ENCODE measurements around the gene SFT2D1.

Gene SFT2D1

DNA sequence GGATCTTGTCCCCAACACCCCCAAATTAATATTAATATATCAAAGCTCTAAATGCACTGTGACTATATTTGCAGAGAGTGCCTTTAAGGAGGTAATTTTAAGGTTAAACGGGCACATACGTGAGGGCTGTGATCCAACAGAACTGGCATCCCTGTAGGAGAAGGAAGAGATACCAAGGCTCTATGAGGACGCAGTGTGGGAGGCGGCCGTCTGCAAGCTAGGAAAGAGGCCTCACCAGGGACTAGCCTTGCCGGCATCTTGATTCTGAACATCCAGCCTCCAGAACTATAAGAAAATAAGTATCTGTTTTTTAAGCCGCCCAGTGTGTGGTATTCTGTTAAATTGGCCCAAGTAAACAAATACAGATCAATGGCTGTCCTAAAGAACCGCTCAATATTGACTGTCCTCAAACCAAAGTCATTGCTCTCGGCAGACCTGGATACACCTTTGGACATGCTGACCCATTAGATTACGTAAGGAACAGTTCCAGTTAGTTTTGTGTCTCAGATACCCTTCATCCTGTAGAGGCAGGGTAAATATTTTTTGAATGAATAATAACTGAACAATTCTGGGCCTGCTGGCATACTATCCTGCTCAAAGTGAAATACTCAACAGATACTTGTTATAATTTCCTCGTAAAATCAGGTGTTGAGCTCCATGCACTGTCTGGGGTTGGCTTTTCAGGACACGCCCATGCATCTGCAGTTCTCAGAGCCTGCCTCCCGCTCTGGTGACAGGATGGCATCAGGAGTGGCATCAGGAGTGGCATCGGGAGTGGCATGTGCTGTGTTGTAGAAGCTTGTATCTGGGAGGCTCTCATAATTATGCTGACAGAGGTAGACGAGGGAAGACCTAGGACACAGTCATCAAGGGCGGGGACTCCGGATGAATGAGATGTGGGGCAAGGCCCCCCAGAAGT lies 40.5 kb downstream of the SFT2D1 start:
- DNase-seq (ENCODE audit: low read depth, low spot score): no peak
- H3K9ac ChIP-seq (ENCODE audit: insufficient read length, low read depth): no peak overlapping the region
- H3K36me3 ChIP-seq (ENCODE audit: insufficient read depth, insufficient read length, low read length): no peaks in the 10 kb centered on the region
- H3K9me3 ChIP-seq (ENCODE audit: insufficient read depth, low read length): no peaks in the 10 kb centered on the region
- H3K27me3 ChIP-seq (ENCODE audit: insufficient read depth, insufficient read length): peaks cover 21% of the 10 kb centered on the region
- TF ChIP-seq YY1 (IDR thresholded peaks at IDR 0.05; ENCODE audit: insufficient read depth, insufficient read length) (no peak), SUZ12 (IDR thresholded peaks at IDR 0.05; ENCODE audit: extremely low read depth, insufficient read depth, insufficient read length) (no peak), ZNF274 (IDR thresholded peaks at IDR 0.05; ENCODE audit: low read depth, low read length) (no peak)
- H3K4me1 ChIP-seq (ENCODE audit: insufficient read depth, insufficient read length): no peaks in the 10 kb centered on the region
- H3K4me3 ChIP-seq (ENCODE audit: insufficient read length, low read depth): no peak overlapping the region

DNA sequence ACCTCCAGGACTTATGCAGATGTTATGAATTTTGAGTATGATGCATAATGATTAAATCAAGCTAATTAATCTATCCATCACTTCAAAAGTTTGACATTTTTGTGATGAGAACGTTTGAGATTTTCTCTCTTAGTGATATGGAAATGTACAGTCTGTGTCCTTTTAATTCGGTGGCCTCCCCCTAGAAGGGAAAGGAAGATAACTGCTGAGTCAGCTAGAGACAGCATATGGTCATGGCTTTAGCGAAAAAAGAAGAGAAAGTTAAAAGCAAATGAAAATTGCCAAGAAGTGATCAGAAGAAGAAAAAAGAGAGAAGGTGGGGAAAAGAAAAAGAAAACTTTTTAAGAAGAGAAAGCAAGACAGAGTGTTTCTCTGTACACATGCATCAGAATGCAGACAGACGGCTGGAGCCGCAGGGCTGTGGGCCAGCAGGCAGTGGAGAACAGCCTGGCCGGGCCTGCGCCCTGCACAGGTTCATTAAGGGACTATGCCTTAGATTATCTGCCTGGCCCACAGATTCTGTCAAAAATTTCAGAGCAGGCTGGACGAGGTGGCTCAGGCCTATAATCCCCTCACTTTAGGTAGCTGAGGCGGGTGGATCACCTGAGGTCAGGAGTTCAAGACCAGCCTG lies 41.9 kb downstream of the SFT2D1 start:
- H3K9me3 ChIP-seq (ENCODE audit: insufficient read depth, low read length): peaks cover 11% of the 10 kb centered on the region
- H3K4me1 ChIP-seq (ENCODE audit: insufficient read depth, insufficient read length): no peaks in the 10 kb centered on the region
- DNase-seq (ENCODE audit: low read depth, low spot score): no peak
- H3K36me3 ChIP-seq (ENCODE audit: insufficient read depth, insufficient read length, low read length): no peaks in the 10 kb centered on the region
- TF ChIP-seq YY1 (IDR thresholded peaks at IDR 0.05; ENCODE audit: insufficient read depth, insufficient read length) (no peak), ZNF274 (IDR thresholded peaks at IDR 0.05; ENCODE audit: low read depth, low read length) (no peak), SUZ12 (IDR thresholded peaks at IDR 0.05; ENCODE audit: extremely low read depth, insufficient read depth, insufficient read length) (no peak)
- no peak overlapping the region for H3K4me3 ChIP-seq (ENCODE audit: insufficient read length, low read depth)
- peaks cover 7% of the 10 kb centered on the region for H3K27me3 ChIP-seq (ENCODE audit: insufficient read depth, insufficient read length)
- H3K9ac ChIP-seq (ENCODE audit: insufficient read length, low read depth): no peak overlapping the region

DNA sequence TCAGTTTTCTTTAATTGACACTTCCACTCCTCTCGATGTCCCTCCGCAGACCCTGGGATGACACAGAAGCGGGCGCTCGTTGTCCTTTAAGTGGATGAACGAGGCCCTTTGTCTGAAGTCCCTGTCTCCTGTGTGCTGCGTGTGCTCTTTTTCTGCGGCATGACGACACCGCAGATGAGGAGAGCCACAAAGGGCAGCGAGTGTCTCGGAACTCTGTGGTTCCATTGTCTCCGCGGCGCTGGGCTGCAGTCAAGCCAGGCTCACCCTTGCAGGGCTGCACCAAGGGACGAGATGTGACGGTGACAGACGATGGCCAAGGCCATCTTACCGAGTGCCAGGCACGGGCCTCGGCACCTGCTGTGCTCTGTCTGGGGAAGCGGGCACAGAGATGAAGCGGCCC lies 44.7 kb downstream of the SFT2D1 start:
- no peak for DNase-seq (ENCODE audit: low read depth, low spot score)
- Histone ChIP-seq H3K9ac (ENCODE audit: insufficient read length, low read depth) (no peak overlapping the region), H3K36me3 (ENCODE audit: insufficient read depth, insufficient read length, low read length) (no peaks in the 10 kb centered on the region), H3K4me1 (ENCODE audit: insufficient read depth, insufficient read length) (no peaks in the 10 kb centered on the region), H3K9me3 (ENCODE audit: insufficient read depth, low read length) (peaks cover 15% of the 10 kb centered on the region), H3K4me3 (ENCODE audit: insufficient read length, low read depth) (no peak overlapping the region), H3K27me3 (ENCODE audit: insufficient read depth, insufficient read length) (no peaks in the 10 kb centered on the region)
- TF ChIP-seq YY1 (IDR thresholded peaks at IDR 0.05; ENCODE audit: insufficient read depth, insufficient read length) (no peak), ZNF274 (IDR thresholded peaks at IDR 0.05; ENCODE audit: low read depth, low read length) (no peak), SUZ12 (IDR thresholded peaks at IDR 0.05; ENCODE audit: extremely low read depth, insufficient read depth, insufficient read length) (no peak)

DNA sequence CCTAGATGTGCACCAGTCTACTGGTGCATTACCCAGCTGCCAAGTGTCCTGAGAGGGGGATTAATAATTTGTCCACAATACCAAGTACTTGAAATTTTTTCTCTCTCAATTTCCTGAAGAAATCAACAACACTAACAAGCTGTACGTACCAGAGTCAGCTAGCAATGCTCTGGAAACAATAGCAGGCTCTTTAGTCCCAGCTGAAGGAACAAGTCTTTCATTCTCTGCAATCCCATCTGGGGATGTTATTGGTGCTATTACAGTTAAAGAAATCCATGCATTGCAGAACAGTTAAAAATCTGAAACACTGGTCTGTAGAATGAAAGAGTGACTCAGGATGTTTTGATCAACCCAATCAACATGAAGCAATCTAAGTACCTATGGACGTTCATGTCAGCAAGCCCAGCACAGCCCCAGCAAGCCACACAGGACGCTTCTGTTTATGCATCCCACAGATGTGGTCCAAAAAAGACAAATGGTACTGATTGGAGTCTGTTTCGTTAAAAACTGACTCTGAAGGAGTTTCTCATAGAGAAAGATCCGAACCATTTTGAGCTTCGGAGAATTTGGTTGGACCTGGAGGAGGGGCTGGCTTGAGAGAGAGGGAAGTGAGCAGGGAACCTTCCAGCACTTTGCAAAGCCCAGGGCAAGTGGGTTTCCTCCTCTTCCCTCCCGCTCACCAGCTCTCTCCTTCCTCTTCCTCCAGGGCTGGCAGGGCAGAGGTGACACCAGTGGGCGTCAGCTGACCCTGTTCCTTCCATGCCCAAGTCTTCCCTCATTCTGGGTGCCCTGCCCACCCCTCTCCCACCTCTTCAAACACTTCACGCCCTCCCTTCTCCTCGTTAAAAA lies 46.1 kb downstream of the SFT2D1 start:
- H3K4me1 ChIP-seq (ENCODE audit: insufficient read depth, insufficient read length): no peaks in the 10 kb centered on the region
- no peaks in the 10 kb centered on the region for H3K36me3 ChIP-seq (ENCODE audit: insufficient read depth, insufficient read length, low read length)
- no peak for TF ChIP-seq SUZ12 (IDR thresholded peaks at IDR 0.05; ENCODE audit: extremely low read depth, insufficient read depth, insufficient read length)
- no peak for TF ChIP-seq YY1 (IDR thresholded peaks at IDR 0.05; ENCODE audit: insufficient read depth, insufficient read length)
- no peak for TF ChIP-seq ZNF274 (IDR thresholded peaks at IDR 0.05; ENCODE audit: low read depth, low read length)
- H3K4me3 ChIP-seq (ENCODE audit: insufficient read length, low read depth): no peak overlapping the region
- H3K9ac ChIP-seq (ENCODE audit: insufficient read length, low read depth): no peak overlapping the region
- no peak for DNase-seq (ENCODE audit: low read depth, low spot score)
- H3K9me3 ChIP-seq (ENCODE audit: insufficient read depth, low read length): peaks cover 15% of the 10 kb centered on the region
- H3K27me3 ChIP-seq (ENCODE audit: insufficient read depth, insufficient read length): no peaks in the 10 kb centered on the region

DNA sequence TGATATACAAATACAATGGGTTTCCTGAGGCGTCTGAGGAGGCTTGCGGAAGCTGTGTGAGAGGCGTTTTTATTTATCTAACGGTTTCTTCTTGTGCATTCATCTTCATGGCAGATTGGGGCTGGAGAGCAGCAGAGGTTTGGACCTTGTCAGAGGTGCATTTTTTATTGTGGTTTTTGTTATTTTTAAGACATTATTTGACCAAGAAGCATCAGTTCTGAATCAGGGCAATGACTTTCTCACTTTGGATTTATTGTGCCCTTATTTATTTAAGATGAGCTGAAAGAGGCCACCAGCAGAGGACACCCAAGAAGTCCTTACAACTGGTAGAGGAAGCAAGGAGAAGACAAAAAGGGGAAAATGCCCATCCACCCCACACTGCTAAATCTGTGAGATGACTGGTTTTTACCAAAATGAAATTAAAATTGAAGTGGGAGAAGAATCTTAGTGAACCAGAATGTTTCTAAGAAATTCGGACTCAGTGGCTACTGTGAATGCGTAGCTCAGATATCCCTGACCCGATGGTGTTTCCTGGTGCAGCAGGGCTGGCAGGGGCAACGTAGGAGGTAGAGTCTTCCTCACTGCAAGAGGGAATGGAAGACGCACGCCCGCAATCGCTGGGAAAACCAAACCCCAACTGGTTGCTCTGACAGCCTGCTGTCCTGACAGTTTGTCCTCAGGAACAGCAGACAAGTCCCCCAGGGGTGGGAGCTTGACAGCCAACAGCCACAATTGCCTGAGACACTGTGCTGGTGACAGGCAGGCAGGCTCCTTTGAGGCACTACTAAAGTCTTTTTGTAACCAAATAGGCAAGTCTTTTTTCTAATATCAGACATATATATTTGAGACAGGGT lies 48.4 kb downstream of the SFT2D1 start:
- H3K9ac ChIP-seq (ENCODE audit: insufficient read length, low read depth): no peak overlapping the region
- peaks cover 15% of the 10 kb centered on the region for H3K9me3 ChIP-seq (ENCODE audit: insufficient read depth, low read length)
- DNase-seq (ENCODE audit: low read depth, low spot score): no peak
- TF ChIP-seq ZNF274 (IDR thresholded peaks at IDR 0.05; ENCODE audit: low read depth, low read length) (no peak), YY1 (IDR thresholded peaks at IDR 0.05; ENCODE audit: insufficient read depth, insufficient read length) (no peak), SUZ12 (IDR thresholded peaks at IDR 0.05; ENCODE audit: extremely low read depth, insufficient read depth, insufficient read length) (no peak)
- no peaks in the 10 kb centered on the region for H3K4me1 ChIP-seq (ENCODE audit: insufficient read depth, insufficient read length)
- H3K4me3 ChIP-seq (ENCODE audit: insufficient read length, low read depth): no peak overlapping the region
- no peaks in the 10 kb centered on the region for H3K36me3 ChIP-seq (ENCODE audit: insufficient read depth, insufficient read length, low read length)
- no peaks in the 10 kb centered on the region for H3K27me3 ChIP-seq (ENCODE audit: insufficient read depth, insufficient read length)

DNA sequence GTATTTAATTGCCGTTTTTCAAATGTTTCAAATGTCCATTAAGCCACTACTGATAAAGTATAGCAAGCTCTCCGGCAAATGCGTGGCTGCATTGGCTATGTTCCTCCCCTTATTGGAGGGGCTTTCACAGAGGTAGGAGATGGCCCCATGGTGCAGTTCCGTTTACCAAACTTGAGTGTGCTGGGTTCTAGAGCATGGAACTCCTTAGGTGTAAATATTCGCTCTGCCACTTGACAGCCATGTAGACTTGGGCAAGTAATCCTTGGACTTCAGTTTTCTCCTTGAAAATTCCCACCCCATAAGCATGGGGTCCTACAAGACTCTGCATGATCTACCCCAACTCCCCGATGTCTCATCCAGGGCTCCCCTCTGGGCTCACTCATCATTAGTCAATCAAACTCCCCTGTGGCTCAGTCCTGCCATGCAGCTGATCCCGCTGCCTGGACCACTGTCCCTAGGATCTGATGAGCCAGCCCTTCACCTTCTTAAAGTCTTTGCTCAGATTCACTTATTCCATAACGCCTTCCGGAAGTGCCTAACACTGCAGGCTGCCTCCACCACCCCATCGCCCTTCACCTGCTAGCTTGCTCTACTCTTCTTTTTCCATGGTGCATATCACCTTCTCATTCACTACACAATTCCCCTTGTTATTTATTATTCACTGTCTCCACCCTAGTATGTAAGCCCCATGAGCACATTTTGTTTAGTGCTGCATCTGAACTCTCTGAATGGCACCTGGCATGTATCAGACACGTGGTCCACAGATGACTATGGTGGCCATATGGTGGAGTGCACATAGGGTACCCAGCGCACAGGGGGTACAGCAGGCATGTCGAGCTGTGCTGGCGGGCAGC lies 52.9 kb downstream of the SFT2D1 start:
- no peak for DNase-seq (ENCODE audit: low read depth, low spot score)

More for the DNA sequence above, 52.9 kb downstream of the SFT2D1 start:
- Histone ChIP-seq H3K4me1 (ENCODE audit: insufficient read depth, insufficient read length) (no peaks in the 10 kb centered on the region), H3K9me3 (ENCODE audit: insufficient read depth, low read length) (no peaks in the 10 kb centered on the region), H3K9ac (ENCODE audit: insufficient read length, low read depth) (no peak overlapping the region), H3K36me3 (ENCODE audit: insufficient read depth, insufficient read length, low read length) (no peaks in the 10 kb centered on the region), H3K4me3 (ENCODE audit: insufficient read length, low read depth) (no peak overlapping the region), H3K27me3 (ENCODE audit: insufficient read depth, insufficient read length) (no peaks in the 10 kb centered on the region)
- TF ChIP-seq YY1 (IDR thresholded peaks at IDR 0.05; ENCODE audit: insufficient read depth, insufficient read length): no peak
- no peak for TF ChIP-seq ZNF274 (IDR thresholded peaks at IDR 0.05; ENCODE audit: low read depth, low read length)
- TF ChIP-seq SUZ12 (IDR thresholded peaks at IDR 0.05; ENCODE audit: extremely low read depth, insufficient read depth, insufficient read length): no peak
